ENCODE data around the gene FNDC1. TPM values are rescaled to one million over a fixed set of nuclear protein-coding genes. Genes with fewer than 3 reads are reported as not detected.

FNDC1 gene
- total and polyA plus RNA-seq, 9 donors: 0.08 to 7.3 (median 1.1) TPM

GRCh38 chr6:159234102-159234553 is 64.9 kb downstream of the FNDC1 start:
- Histone ChIP-seq H3K36me3 (no peaks in the 10 kb centered on the region), H3K9me3 (no peaks in the 10 kb centered on the region), H3K4me1 (ENCODE audit: insufficient read depth) (peaks cover 2% of the 10 kb centered on the region), H3K27me3 (no peaks in the 10 kb centered on the region), H3K4me3 (no peak overlapping the region), H3K27ac (no peak overlapping the region)
- no peak for DNase-seq
- intact Hi-C loops (cut with DNase I): no loop called here
- WGBS, 3 donors: 31 to 62% (median 31%) methylated on average over 23 to 26 of the region's 26 CpGs
- no peak for TF ChIP-seq EP300 (IDR thresholded peaks at IDR 0.05)
- no peak for TF ChIP-seq POLR2A (IDR thresholded peaks at IDR 0.05)
- TF ChIP-seq CTCF (IDR thresholded peaks at IDR 0.05): no peak

DNA sequence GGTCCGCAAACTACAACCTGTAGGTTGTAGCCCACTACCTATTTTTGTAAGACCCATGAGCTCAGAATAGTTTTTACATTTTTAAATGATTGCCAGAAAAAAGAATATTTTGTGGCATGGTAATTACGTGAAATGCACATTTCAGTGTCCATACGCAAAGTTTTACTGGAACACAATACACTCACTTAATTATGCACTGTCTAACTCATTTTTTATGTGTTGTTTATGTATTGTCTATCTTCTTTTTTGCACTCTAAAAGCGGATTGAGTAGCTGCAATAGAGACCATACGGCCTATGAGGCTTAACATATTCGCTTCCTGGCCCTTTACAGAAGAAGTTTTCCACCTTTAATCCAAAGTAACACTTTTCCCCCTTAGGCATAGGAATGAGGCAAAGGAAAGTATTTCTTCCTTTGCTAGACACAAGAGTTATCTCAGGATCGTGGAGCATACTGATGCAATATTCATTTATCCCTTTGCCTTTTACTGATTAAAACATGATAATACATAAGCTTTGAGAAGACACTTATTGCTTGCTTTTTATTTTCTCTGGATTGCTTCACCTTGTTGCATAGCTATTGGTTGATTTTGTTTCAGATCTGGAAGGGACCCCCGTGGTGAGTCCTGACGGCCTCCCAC is 69.8 kb downstream of the FNDC1 start:
- Histone ChIP-seq H3K4me3 (no peak overlapping the region), H3K36me3 (no peaks in the 10 kb centered on the region), H3K27ac (no peak overlapping the region), H3K27me3 (no peaks in the 10 kb centered on the region), H3K9me3 (no peaks in the 10 kb centered on the region), H3K4me1 (ENCODE audit: insufficient read depth) (no peaks in the 10 kb centered on the region)
- DNase-seq: no peak
- no peak for TF ChIP-seq CTCF (IDR thresholded peaks at IDR 0.05)
- no peak for TF ChIP-seq EP300 (IDR thresholded peaks at IDR 0.05)
- TF ChIP-seq POLR2A (IDR thresholded peaks at IDR 0.05): no peak
- WGBS, 3 donors: 82 to 90% (median 83%) methylated on average over 9 of the region's 9 CpGs
- intact Hi-C loops (cut with DNase I): no loop called here

- WGBS, 3 donors: 9 to 14% (median 12%) methylated on average over 3 of the region's 3 CpGs
- H3K36me3 ChIP-seq: no peaks in the 10 kb centered on the region
- DNase-seq: no peak
- H3K27ac ChIP-seq: no peak overlapping the region
- intact Hi-C loops (cut with DNase I): no loop called here
- no peak overlapping the region for H3K4me3 ChIP-seq
- no peaks in the 10 kb centered on the region for H3K27me3 ChIP-seq
- no peak for TF ChIP-seq POLR2A (IDR thresholded peaks at IDR 0.05)
- no peak for TF ChIP-seq CTCF (IDR thresholded peaks at IDR 0.05)
- no peak for TF ChIP-seq EP300 (IDR thresholded peaks at IDR 0.05)
- no peaks in the 10 kb centered on the region for H3K9me3 ChIP-seq
- H3K4me1 ChIP-seq (ENCODE audit: insufficient read depth): peaks cover 3% of the 10 kb centered on the region
Measured at GRCh38 chr6:159249128-159249527, 79.9 kb downstream of the FNDC1 start.

DNA sequence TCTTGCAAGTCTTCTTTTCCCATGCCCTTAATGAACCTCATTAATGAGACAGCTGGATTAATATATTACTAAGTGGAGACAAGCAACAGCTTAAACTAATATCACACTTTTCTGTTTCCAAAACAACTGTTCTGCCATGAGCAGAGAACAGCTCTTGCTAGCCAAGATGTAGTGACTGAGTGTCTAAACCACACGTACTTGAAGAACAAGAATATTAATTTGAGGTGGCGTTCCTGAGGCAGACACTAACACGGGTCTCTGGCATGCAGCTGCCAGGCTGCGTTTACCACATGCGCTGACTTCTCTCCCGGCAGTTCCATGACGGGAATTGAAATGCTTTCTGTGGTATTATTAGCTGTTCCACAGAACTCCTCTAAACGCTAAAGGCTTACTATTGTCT is 80.6 kb downstream of the FNDC1 start:
- WGBS, 3 donors: 31 to 35% (median 31%) methylated on average over 8 of the region's 8 CpGs
- intact Hi-C loops (cut with DNase I): no loop called here
- H3K27ac ChIP-seq: no peak overlapping the region
- H3K4me1 ChIP-seq (ENCODE audit: insufficient read depth): peaks cover 3% of the 10 kb centered on the region
- DNase-seq: no peak
- no peak overlapping the region for H3K4me3 ChIP-seq
- no peaks in the 10 kb centered on the region for H3K36me3 ChIP-seq
- TF ChIP-seq CTCF (IDR thresholded peaks at IDR 0.05) (no peak), POLR2A (IDR thresholded peaks at IDR 0.05) (no peak), EP300 (IDR thresholded peaks at IDR 0.05) (no peak)
- no peaks in the 10 kb centered on the region for H3K27me3 ChIP-seq
- H3K9me3 ChIP-seq: no peaks in the 10 kb centered on the region

Data from ovary (tissue), 9 donors.